HepG2 (cell line): ENCODE data around the gene NOP9. TPM values are rescaled to one million over a fixed set of nuclear protein-coding genes. Genes with fewer than 3 reads are reported as not detected.
A peak's percentile ranks its signal among the peaks of the same experiment; 100 is the strongest.

Experiments used
- ARNT2 ChIP-seq: sonication (generic); formaldehyde crosslinking; IDR thresholded peaks from 2 replicates; pipeline ENCODE4 v1.8.0; 2022; ENCODE audit warnings: mild to moderate bottlenecking, low read depth, missing genetic modification reagents, moderate library complexity
- BHLHE40 ChIP-seq: IDR thresholded peaks from 2 replicates; pipeline ENCODE4 v1.6.1; 2011; ENCODE audit warnings: low read length, improper control_type of control experiment
- EEA1 ChIP-seq: sonication (generic); formaldehyde crosslinking; IDR thresholded peaks from 2 replicates; pipeline ENCODE4 v1.5.1; 2020; ENCODE audit warnings: mild to moderate bottlenecking, missing genetic modification reagents, borderline replicate concordance
- HNF4G ChIP-seq, 2 experiments: sonication (generic) in 1 of 2; formaldehyde crosslinking in 1 of 2; IDR thresholded peaks; 2 replicates each; pipeline versions ENCODE4 v1.4.0 to v1.6.1; 2011 to 2020; ENCODE audit warnings: borderline replicate concordance in 2 of 2, low read depth in 2 of 2, mild to moderate bottlenecking in 2 of 2, low read length in 1 of 2, missing genetic modification reagents in 1 of 2, moderate library complexity in 1 of 2
- NCOA1 ChIP-seq: sonication (generic); formaldehyde crosslinking; IDR thresholded peaks from 2 replicates; pipeline ENCODE4 v1.9.0; 2021; ENCODE audit warnings: missing genetic modification reagents
- NFATC3 ChIP-seq: sonication (generic); formaldehyde crosslinking; IDR thresholded peaks from 2 replicates; pipeline ENCODE4 v1.5.1; 2020; ENCODE audit warnings: mild to moderate bottlenecking, missing genetic modification reagents
- TBX3 ChIP-seq: fragments of 450-650 bp; IDR thresholded peaks from 2 replicates; pipeline ENCODE4 v1.6.1; 2017; ENCODE audit warnings: antibody characterized with exemption, mild to moderate bottlenecking, inconsistent platforms, borderline replicate concordance
- U2AF2 ChIP-seq: fragments of 200-400 bp; formaldehyde crosslinking; IDR thresholded peaks from 2 replicates; pipeline ENCODE4 v1.6.1; 2017; ENCODE audit warnings: low read depth, mild to moderate bottlenecking, low read length
- ZNF431 ChIP-seq: sonication (generic); formaldehyde crosslinking; IDR thresholded peaks from 2 replicates; pipeline ENCODE4 v1.9.0; 2022; ENCODE audit warnings: missing genetic modification reagents, low read depth, mild to moderate bottlenecking, borderline replicate concordance
- ZNF782 ChIP-seq: sonication (generic); formaldehyde crosslinking; IDR thresholded peaks from 2 replicates; pipeline ENCODE4 v1.4.0; 2020; ENCODE audit warnings: missing genetic modification reagents, mild to moderate bottlenecking, borderline replicate concordance
- polyA plus RNA-seq, 8 experiments: library from polyadenylated mRNA; depleted of rRNA in 3 of 8; stranded (reverse) in 7 of 8; unstranded in 1 of 8; fragments of >200 nt; fragmentation: Illumina TruSeq in 4 of 8; extraction: Trizol in 4 of 8; gene quantifications; 2 replicates each; pipeline versions ENCODE4 v1.2.1 to v1.2.3, GENCODE V29; 2011 to 2016; ENCODE audit warnings: low read depth in 4 of 8, missing spikeins in 1 of 8, mixed read lengths in 1 of 8; ENCODE audit not compliant: insufficient read depth in 1 of 8
- total RNA-seq, 5 experiments: library from RNA; depleted of rRNA; stranded (reverse); fragments of >200 nt; fragmentation: Illumina TruSeq; extraction: Trizol; gene quantifications; 2 replicates each; pipeline ENCODE4 v1.2.3, GENCODE V29; 2016; ENCODE audit warnings: low read depth in 1 of 5
- TF ChIP-seq, protein P1 (sequence below), 2 experiments: fragments of 450-650 bp in 1 of 2; sonication (generic) in 1 of 2; formaldehyde crosslinking in 1 of 2; IDR thresholded peaks; 2 replicates each; pipeline versions ENCODE4 v1.6.1 to v1.8.0; 2016 to 2022; ENCODE audit warnings: antibody characterized with exemption in 1 of 2, mild to moderate bottlenecking in 1 of 2, missing genetic modification reagents in 1 of 2
- TF ChIP-seq, protein P2 (sequence below), 2 experiments: sonication (generic) in 1 of 2; formaldehyde crosslinking in 1 of 2; IDR thresholded peaks; 2 replicates each; pipeline versions ENCODE4 v1.4.0 to v1.6.1; 2018 to 2020; ENCODE audit warnings: missing genetic modification reagents in 2 of 2, borderline replicate concordance in 1 of 2, low read depth in 1 of 2, mild to moderate bottlenecking in 1 of 2, missing biosample characterization in 1 of 2
- TF ChIP-seq, protein P3 (sequence below): sonication (generic); formaldehyde crosslinking; IDR thresholded peaks from 2 replicates; pipeline ENCODE4 v1.4.0; 2020; ENCODE audit warnings: missing genetic modification reagents

The NOP9 gene
- total and polyA plus RNA-seq, 2 of the 13 experiments (the other 11 are each of a cell fraction or from before 2014, with no cell fraction given), result 24.5 to 61.6 TPM

GRCh38 chr14:24299255-24300191, at the start of gene NOP9, which contains the start of gene DHRS1 (continued):
- TF ChIP-seq ARNT2 (peak; percentile 87), U2AF2 (0 out of 2 replicates have a peak, but pooled peaks have one; percentile 29), HNF4G (IDR thresholded peaks at IDR 0.05; ENCODE audit: borderline replicate concordance, low read depth, low read length) (peak; percentile 86), HNF4G (CRISPR knock-in tag; IDR thresholded peaks at IDR 0.05; ENCODE audit: borderline replicate concordance, low read depth) (peak; percentile 93), EEA1 (CRISPR knock-in tag) (peak; percentile 91), NFATC3 (CRISPR knock-in tag) (peak; percentile 98), NCOA1 (CRISPR knock-in tag) (peak; percentile 88; the same call in 1 of the 2 replicates), ZNF782 (peak; percentile 93), BHLHE40 (no peak; the same call in 1 of the 2 replicates), ZNF431 (CRISPR knock-in tag) (no peak), TBX3 (peak; percentile 24; the same call in 1 of the 2 replicates)
- TF ChIP-seq, protein P1, sequence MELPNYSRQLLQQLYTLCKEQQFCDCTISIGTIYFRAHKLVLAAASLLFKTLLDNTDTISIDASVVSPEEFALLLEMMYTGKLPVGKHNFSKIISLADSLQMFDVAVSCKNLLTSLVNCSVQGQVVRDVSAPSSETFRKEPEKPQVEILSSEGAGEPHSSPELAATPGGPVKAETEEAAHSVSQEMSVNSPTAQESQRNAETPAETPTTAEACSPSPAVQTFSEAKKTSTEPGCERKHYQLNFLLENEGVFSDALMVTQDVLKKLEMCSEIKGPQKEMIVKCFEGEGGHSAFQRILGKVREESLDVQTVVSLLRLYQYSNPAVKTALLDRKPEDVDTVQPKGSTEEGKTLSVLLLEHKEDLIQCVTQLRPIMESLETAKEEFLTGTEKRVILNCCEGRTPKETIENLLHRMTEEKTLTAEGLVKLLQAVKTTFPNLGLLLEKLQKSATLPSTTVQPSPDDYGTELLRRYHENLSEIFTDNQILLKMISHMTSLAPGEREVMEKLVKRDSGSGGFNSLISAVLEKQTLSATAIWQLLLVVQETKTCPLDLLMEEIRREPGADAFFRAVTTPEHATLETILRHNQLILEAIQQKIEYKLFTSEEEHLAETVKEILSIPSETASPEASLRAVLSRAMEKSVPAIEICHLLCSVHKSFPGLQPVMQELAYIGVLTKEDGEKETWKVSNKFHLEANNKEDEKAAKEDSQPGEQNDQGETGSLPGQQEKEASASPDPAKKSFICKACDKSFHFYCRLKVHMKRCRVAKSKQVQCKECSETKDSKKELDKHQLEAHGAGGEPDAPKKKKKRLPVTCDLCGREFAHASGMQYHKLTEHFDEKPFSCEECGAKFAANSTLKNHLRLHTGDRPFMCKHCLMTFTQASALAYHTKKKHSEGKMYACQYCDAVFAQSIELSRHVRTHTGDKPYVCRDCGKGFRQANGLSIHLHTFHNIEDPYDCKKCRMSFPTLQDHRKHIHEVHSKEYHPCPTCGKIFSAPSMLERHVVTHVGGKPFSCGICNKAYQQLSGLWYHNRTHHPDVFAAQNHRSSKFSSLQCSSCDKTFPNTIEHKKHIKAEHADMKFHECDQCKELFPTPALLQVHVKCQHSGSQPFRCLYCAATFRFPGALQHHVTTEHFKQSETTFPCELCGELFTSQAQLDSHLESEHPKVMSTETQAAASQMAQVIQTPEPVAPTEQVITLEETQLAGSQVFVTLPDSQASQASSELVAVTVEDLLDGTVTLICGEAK (IDR thresholded peaks at IDR 0.05), result no peak
- TF ChIP-seq, protein P1 (CRISPR knock-in tag; IDR thresholded peaks at IDR 0.05), result peak; percentile 83
- TF ChIP-seq, protein P2, sequence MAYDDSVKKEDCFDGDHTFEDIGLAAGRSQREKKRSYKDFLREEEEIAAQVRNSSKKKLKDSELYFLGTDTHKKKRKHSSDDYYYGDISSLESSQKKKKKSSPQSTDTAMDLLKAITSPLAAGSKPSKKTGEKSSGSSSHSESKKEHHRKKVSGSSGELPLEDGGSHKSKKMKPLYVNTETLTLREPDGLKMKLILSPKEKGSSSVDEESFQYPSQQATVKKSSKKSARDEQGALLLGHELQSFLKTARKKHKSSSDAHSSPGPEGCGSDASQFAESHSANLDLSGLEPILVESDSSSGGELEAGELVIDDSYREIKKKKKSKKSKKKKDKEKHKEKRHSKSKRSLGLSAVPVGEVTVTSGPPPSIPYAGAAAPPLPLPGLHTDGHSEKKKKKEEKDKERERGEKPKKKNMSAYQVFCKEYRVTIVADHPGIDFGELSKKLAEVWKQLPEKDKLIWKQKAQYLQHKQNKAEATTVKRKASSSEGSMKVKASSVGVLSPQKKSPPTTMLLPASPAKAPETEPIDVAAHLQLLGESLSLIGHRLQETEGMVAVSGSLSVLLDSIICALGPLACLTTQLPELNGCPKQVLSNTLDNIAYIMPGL (CRISPR knock-in tag; IDR thresholded peaks at IDR 0.05; ENCODE audit: borderline replicate concordance in 1 of 2, low read depth in 1 of 2), result peak; percentile 96 to 98
- TF ChIP-seq, protein P3, sequence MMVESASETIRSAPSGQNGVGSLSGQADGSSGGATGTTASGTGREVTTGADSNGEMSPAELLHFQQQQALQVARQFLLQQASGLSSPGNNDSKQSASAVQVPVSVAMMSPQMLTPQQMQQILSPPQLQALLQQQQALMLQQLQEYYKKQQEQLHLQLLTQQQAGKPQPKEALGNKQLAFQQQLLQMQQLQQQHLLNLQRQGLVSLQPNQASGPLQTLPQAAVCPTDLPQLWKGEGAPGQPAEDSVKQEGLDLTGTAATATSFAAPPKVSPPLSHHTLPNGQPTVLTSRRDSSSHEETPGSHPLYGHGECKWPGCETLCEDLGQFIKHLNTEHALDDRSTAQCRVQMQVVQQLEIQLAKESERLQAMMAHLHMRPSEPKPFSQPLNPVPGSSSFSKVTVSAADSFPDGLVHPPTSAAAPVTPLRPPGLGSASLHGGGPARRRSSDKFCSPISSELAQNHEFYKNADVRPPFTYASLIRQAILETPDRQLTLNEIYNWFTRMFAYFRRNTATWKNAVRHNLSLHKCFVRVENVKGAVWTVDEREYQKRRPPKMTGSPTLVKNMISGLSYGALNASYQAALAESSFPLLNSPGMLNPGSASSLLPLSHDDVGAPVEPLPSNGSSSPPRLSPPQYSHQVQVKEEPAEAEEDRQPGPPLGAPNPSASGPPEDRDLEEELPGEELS (CRISPR knock-in tag), result peak; percentile 86
